Activated T-helper 17 cell treated with anti-CD3 and anti-CD28 coated beads, Interleukin-2, amount 50 U/mL, for 72 hours (primary cell): ENCODE results near the gene LRFN2. TPM values are rescaled to one million over a fixed set of nuclear protein-coding genes. Genes with fewer than 3 reads are reported as not detected.

Experiments used
- ATAC-seq: fragments of 150-1000 bp; cut with Tn5 transposase; replicated peaks from 2 replicates; pipeline ENCODE4 v1.10.0; 2021; ENCODE audit warnings: mild to moderate bottlenecking, moderate library complexity
- H3K27ac Mint-ChIP-seq: one replicate; pipeline ENCODE4 v1.8.0; 2022; ENCODE audit warnings: mixed read lengths
- H3K27me3 Mint-ChIP-seq: one replicate; pipeline ENCODE4 v1.8.0; 2022; ENCODE audit warnings: mixed read lengths
- H3K36me3 Mint-ChIP-seq: one replicate; pipeline ENCODE4 v1.8.0; 2022; ENCODE audit warnings: low read depth, mild to moderate bottlenecking, mixed read lengths
- H3K4me1 Mint-ChIP-seq: one replicate; pipeline ENCODE4 v1.8.0; 2022; ENCODE audit warnings: mixed read lengths
- H3K4me3 Mint-ChIP-seq: one replicate; pipeline ENCODE4 v1.8.0; 2022; ENCODE audit warnings: mild to moderate bottlenecking, mixed read lengths
- H3K9me3 Mint-ChIP-seq: one replicate; pipeline ENCODE4 v1.8.0; 2022; ENCODE audit warnings: mixed read lengths
- total RNA-seq, 2 donors: library from RNA; stranded (reverse); gene quantifications; one replicate each; pipeline ENCODE4 v1.2.3, GENCODE V29; 2022

Gene LRFN2
- total RNA-seq, 2 donors from 2014 or later: 0.08 TPM; not detected in 1

- Mint-ChIP-seq H3K27ac (no peak overlapping the region), H3K9me3 (no peaks in the 10 kb centered on the region), H3K27me3 (peaks cover 37% of the 10 kb centered on the region), H3K4me1 (no peaks in the 10 kb centered on the region), H3K36me3 (no peaks in the 10 kb centered on the region), H3K4me3 (no peak overlapping the region)
- ATAC-seq: no peak
Measured at GRCh38 chr6:40606981-40607380, 19.8 kb upstream of the LRFN2 start.

GRCh38 chr6:40606526-40606925 is 19.4 kb upstream of the LRFN2 start:
- H3K36me3 Mint-ChIP-seq: no peaks in the 10 kb centered on the region
- no peaks in the 10 kb centered on the region for H3K9me3 Mint-ChIP-seq
- no peak overlapping the region for H3K27ac Mint-ChIP-seq
- no peak for ATAC-seq
- no peaks in the 10 kb centered on the region for H3K4me1 Mint-ChIP-seq
- H3K27me3 Mint-ChIP-seq: peaks cover 39% of the 10 kb centered on the region
- no peak overlapping the region for H3K4me3 Mint-ChIP-seq

GRCh38 chr6:40604082-40604481 is 16.9 kb upstream of the LRFN2 start:
- Mint-ChIP-seq H3K27me3 (peaks cover 37% of the 10 kb centered on the region), H3K9me3 (no peaks in the 10 kb centered on the region), H3K36me3 (no peaks in the 10 kb centered on the region), H3K4me3 (no peak overlapping the region), H3K4me1 (no peaks in the 10 kb centered on the region), H3K27ac (no peak overlapping the region)
- ATAC-seq: no peak

GRCh38 chr6:40599555-40599954 is 12.4 kb upstream of the LRFN2 start:
- H3K36me3 Mint-ChIP-seq: no peaks in the 10 kb centered on the region
- no peak overlapping the region for H3K27ac Mint-ChIP-seq
- H3K27me3 Mint-ChIP-seq: peaks cover 36% of the 10 kb centered on the region
- ATAC-seq: no peak
- H3K9me3 Mint-ChIP-seq: no peaks in the 10 kb centered on the region
- no peak overlapping the region for H3K4me3 Mint-ChIP-seq
- no peaks in the 10 kb centered on the region for H3K4me1 Mint-ChIP-seq

- no peak for ATAC-seq
- H3K36me3 Mint-ChIP-seq: no peaks in the 10 kb centered on the region
Measured at GRCh38 chr6:40598516-40598915, 11.4 kb upstream of the LRFN2 start.

GRCh38 chr6:40597301-40597700 is 10.1 kb upstream of the LRFN2 start:
- ATAC-seq: no peak
- Mint-ChIP-seq H3K4me1 (no peaks in the 10 kb centered on the region), H3K27me3 (peaks cover 30% of the 10 kb centered on the region), H3K4me3 (no peak overlapping the region), H3K36me3 (no peaks in the 10 kb centered on the region), H3K9me3 (no peaks in the 10 kb centered on the region), H3K27ac (no peak overlapping the region)

More at GRCh38 chr6:40598516-40598915, 11.4 kb upstream of the LRFN2 start:
- Mint-ChIP-seq H3K27me3 (peaks cover 36% of the 10 kb centered on the region), H3K9me3 (no peaks in the 10 kb centered on the region), H3K4me1 (no peaks in the 10 kb centered on the region), H3K27ac (no peak overlapping the region), H3K4me3 (no peak overlapping the region)

- Mint-ChIP-seq H3K4me3 (no peak overlapping the region), H3K4me1 (peaks cover 9% of the 10 kb centered on the region), H3K27ac (no peak overlapping the region), H3K9me3 (no peaks in the 10 kb centered on the region), H3K27me3 (peaks cover 32% of the 10 kb centered on the region), H3K36me3 (no peaks in the 10 kb centered on the region)
- ATAC-seq: no peak
Measured at GRCh38 chr6:40588480-40588879, 1.3 kb upstream of the LRFN2 start.

GRCh38 chr6:40588070-40588384 is 863 bp upstream of the LRFN2 start:
- Mint-ChIP-seq H3K4me1 (peaks cover 9% of the 10 kb centered on the region), H3K27ac (no peak overlapping the region), H3K36me3 (no peaks in the 10 kb centered on the region), H3K27me3 (peaks cover 32% of the 10 kb centered on the region), H3K4me3 (no peak overlapping the region), H3K9me3 (no peaks in the 10 kb centered on the region)
- no peak for ATAC-seq

- Mint-ChIP-seq H3K4me1 (peaks cover 9% of the 10 kb centered on the region), H3K27me3 (peaks cover 32% of the 10 kb centered on the region)
Measured at GRCh38 chr6:40586369-40587201, 579 bp downstream of the LRFN2 start.

GRCh38 chr6:40585651-40586269 is 1.4 kb downstream of the LRFN2 start:
- H3K36me3 Mint-ChIP-seq: no peaks in the 10 kb centered on the region
- no peaks in the 10 kb centered on the region for H3K9me3 Mint-ChIP-seq
- H3K27me3 Mint-ChIP-seq: peaks cover 32% of the 10 kb centered on the region
- H3K4me3 Mint-ChIP-seq: peak overlapping the region; percentile 62
- H3K4me1 Mint-ChIP-seq: peaks cover 9% of the 10 kb centered on the region
- H3K27ac Mint-ChIP-seq: no peak overlapping the region
- no peak for ATAC-seq

More at GRCh38 chr6:40586369-40587201, 579 bp downstream of the LRFN2 start:
- ATAC-seq: no peak
- Mint-ChIP-seq H3K9me3 (no peaks in the 10 kb centered on the region), H3K4me3 (peak overlapping the region; percentile 62), H3K36me3 (no peaks in the 10 kb centered on the region), H3K27ac (no peak overlapping the region)

GRCh38 chr6:40585223-40585622 is 1.9 kb downstream of the LRFN2 start:
- Mint-ChIP-seq H3K36me3 (no peaks in the 10 kb centered on the region), H3K9me3 (no peaks in the 10 kb centered on the region), H3K4me1 (peaks cover 9% of the 10 kb centered on the region), H3K27ac (no peak overlapping the region), H3K4me3 (no peak overlapping the region), H3K27me3 (peaks cover 32% of the 10 kb centered on the region)
- no peak for ATAC-seq

GRCh38 chr6:40584741-40585140 is 2.4 kb downstream of the LRFN2 start:
- H3K4me1 Mint-ChIP-seq: peaks cover 9% of the 10 kb centered on the region
- no peak overlapping the region for H3K27ac Mint-ChIP-seq
- H3K4me3 Mint-ChIP-seq: no peak overlapping the region
- H3K36me3 Mint-ChIP-seq: no peaks in the 10 kb centered on the region
- peaks cover 32% of the 10 kb centered on the region for H3K27me3 Mint-ChIP-seq
- no peaks in the 10 kb centered on the region for H3K9me3 Mint-ChIP-seq
- ATAC-seq: no peak

GRCh38 chr6:40583709-40584108 is 3.5 kb downstream of the LRFN2 start:
- Mint-ChIP-seq H3K4me3 (no peak overlapping the region), H3K36me3 (no peaks in the 10 kb centered on the region), H3K4me1 (peaks cover 9% of the 10 kb centered on the region), H3K9me3 (no peaks in the 10 kb centered on the region), H3K27me3 (peaks cover 27% of the 10 kb centered on the region), H3K27ac (no peak overlapping the region)
- ATAC-seq: no peak

- H3K27ac Mint-ChIP-seq: no peak overlapping the region
- H3K36me3 Mint-ChIP-seq: no peaks in the 10 kb centered on the region
- H3K4me1 Mint-ChIP-seq: peaks cover 9% of the 10 kb centered on the region
- no peak overlapping the region for H3K4me3 Mint-ChIP-seq
- no peaks in the 10 kb centered on the region for H3K9me3 Mint-ChIP-seq
- no peak for ATAC-seq
- H3K27me3 Mint-ChIP-seq: peaks cover 25% of the 10 kb centered on the region
Measured at GRCh38 chr6:40582892-40583291, 4.3 kb downstream of the LRFN2 start.

GRCh38 chr6:40579101-40579500 is 8.1 kb downstream of the LRFN2 start:
- no peak for ATAC-seq
- H3K36me3 Mint-ChIP-seq: no peaks in the 10 kb centered on the region
- H3K27me3 Mint-ChIP-seq: peaks cover 2% of the 10 kb centered on the region
- H3K27ac Mint-ChIP-seq: no peak overlapping the region
- H3K9me3 Mint-ChIP-seq: no peaks in the 10 kb centered on the region
- no peak overlapping the region for H3K4me3 Mint-ChIP-seq
- no peaks in the 10 kb centered on the region for H3K4me1 Mint-ChIP-seq
